ENCODE measurements around the gene ATP5F1D. TPM values are rescaled to one million over a fixed set of nuclear protein-coding genes. Genes with fewer than 3 reads are reported as not detected.

Gene ATP5F1D
- total RNA-seq, 1 donor from 2014 or later = 233 TPM

DNA sequence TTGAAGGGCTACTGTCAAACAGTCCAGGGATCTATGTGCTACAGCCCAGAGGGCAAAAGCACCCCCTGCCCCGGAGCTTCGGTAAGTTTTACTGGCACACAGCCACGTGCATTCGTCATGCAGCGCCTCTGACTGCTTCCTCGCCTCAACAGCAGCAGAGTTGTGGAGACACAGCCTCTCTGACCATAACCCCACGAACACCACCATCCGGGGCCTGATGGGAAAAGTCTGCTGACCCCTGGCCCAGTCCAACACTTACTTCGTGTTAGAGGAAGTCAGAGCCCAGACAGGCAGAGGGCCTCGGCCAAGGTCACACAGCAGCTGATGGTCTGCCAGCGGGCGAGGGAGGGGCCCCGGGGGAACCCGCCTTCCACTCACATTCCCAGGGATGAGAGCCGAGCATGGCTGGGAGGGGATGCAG is 8.9 kb upstream of the ATP5F1D start:
- H3K9me3 Mint-ChIP-seq = no peaks in the 10 kb centered on the region
- no peak overlapping the region for H3K27ac Mint-ChIP-seq
- H3K27me3 Mint-ChIP-seq (ENCODE audit: low read depth) = no peaks in the 10 kb centered on the region
- H3K4me3 Mint-ChIP-seq (ENCODE audit: low read depth) = no peak overlapping the region
- no peak for DNase-seq (ENCODE audit: low spot score)
- H3K36me3 Mint-ChIP-seq (ENCODE audit: low read depth) = no peaks in the 10 kb centered on the region
- no peaks in the 10 kb centered on the region for H3K4me1 Mint-ChIP-seq (ENCODE audit: low read depth)
- intact Hi-C loops (cut with micrococcal nuclease) = no loop called here

DNA sequence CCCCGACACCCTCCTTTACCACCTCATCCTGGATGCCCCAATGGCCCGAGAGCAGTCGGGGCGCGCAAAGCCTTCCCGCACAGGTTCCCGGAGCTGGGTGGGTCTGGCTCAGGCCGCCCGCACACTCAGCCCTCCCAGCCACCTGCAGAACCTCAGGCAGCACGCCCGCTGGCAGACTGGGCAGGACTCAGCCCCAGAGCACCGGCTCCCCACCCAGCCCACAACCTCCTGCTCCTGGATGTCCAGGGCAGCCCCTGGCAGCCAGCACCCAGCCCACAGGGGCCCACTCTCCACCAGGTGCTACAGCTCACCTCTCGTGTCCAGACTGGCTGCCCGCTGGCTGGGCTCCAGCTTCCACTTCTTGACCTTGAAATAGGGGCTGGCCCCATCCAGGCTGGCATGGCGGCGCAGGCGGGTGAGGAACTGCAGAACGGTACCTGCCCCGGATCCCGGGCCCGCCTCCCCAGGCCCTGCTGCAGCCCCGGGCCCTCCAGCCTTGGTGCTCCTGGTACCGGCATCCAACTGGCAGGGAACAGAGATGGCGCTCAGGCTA is 8.4 kb upstream of the ATP5F1D start:
- Mint-ChIP-seq H3K27ac (no peak overlapping the region), H3K27me3 (ENCODE audit: low read depth) (peaks cover under 1% of the 10 kb centered on the region), H3K4me3 (ENCODE audit: low read depth) (no peak overlapping the region), H3K36me3 (ENCODE audit: low read depth) (no peaks in the 10 kb centered on the region), H3K4me1 (ENCODE audit: low read depth) (no peaks in the 10 kb centered on the region), H3K9me3 (no peaks in the 10 kb centered on the region)
- no peak for DNase-seq (ENCODE audit: low spot score)
- intact Hi-C loops (cut with micrococcal nuclease) = no loop called here

DNA sequence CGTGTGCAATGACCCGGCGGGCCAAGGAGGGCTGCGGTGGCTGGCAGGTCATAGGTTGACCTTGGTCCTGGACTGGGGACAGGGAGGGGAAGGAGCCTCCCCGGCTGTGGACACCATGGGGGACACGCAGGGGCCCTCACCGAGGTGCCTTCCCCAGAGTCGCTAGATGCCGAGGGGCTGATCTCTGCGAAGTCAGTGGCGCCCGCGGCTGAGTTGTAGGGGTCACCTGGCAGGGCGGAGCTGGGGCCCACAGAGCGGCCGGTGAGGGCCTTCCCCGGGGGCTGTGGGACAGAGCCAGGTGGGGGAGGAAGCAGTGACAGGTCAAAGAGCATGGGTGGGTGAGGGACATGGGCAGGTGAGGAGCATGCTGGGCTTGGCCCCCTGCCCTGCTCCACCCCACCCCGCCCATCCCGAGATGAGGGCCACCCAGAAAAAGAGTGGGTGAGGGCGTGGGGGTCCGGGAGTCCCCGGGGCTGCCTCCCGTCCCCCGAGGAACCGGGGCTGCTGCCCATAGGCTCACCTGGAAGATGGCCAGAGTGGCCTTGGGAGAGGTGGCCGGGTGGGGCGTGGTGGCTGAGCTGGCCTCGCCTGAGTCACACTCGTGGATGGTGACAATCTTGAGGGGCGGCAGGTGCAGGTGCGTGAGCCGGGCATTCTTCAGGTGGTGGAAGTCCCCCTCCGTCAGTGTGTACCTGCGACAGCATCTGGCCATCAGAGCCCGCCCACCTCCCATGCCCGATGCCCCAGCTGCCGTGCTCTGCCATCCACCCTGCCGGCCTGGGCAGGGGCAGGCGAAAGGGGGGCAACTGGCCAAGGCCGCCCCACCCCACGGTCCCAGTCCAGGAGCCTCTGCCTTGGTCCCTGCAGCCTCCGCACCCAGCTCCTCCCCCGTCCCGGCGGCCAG is 7.2 kb upstream of the ATP5F1D start:
- Mint-ChIP-seq H3K27ac (no peak overlapping the region), H3K9me3 (no peaks in the 10 kb centered on the region), H3K27me3 (ENCODE audit: low read depth) (peaks cover 11% of the 10 kb centered on the region), H3K36me3 (ENCODE audit: low read depth) (no peaks in the 10 kb centered on the region), H3K4me1 (ENCODE audit: low read depth) (peaks cover 10% of the 10 kb centered on the region), H3K4me3 (ENCODE audit: low read depth) (no peak overlapping the region)
- intact Hi-C loops (cut with micrococcal nuclease) = no loop called here
- DNase-seq (ENCODE audit: low spot score) = no peak

DNA sequence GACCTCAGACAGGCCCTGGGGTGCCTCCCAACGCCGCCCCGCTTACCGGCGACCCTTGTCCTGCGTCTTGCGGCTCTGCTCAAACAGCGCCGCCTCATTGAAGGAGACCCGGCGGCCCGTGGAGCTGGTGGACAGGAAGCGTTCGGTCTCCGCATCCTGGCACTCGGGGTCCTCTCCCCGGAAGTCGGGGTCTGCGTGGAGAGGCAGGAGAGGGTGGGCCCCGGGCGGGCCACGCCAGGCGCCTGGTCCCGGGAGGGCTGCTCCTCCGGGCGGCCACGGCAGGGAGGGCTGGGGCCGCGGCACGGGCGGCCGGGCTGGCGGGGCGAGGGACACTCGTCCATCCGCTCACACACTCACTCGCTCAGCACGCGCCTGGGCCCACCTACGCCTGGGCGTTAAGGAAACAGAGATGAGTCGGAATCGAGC is 6.6 kb upstream of the ATP5F1D start:
- no peak overlapping the region for H3K27ac Mint-ChIP-seq
- no peaks in the 10 kb centered on the region for H3K9me3 Mint-ChIP-seq
- peaks cover 12% of the 10 kb centered on the region for H3K4me1 Mint-ChIP-seq (ENCODE audit: low read depth)
- H3K36me3 Mint-ChIP-seq (ENCODE audit: low read depth) = no peaks in the 10 kb centered on the region
- peaks cover 13% of the 10 kb centered on the region for H3K27me3 Mint-ChIP-seq (ENCODE audit: low read depth)
- no peak overlapping the region for H3K4me3 Mint-ChIP-seq (ENCODE audit: low read depth)
- no peak for DNase-seq (ENCODE audit: low spot score)
- intact Hi-C loops (cut with micrococcal nuclease) = no loop called here

DNA sequence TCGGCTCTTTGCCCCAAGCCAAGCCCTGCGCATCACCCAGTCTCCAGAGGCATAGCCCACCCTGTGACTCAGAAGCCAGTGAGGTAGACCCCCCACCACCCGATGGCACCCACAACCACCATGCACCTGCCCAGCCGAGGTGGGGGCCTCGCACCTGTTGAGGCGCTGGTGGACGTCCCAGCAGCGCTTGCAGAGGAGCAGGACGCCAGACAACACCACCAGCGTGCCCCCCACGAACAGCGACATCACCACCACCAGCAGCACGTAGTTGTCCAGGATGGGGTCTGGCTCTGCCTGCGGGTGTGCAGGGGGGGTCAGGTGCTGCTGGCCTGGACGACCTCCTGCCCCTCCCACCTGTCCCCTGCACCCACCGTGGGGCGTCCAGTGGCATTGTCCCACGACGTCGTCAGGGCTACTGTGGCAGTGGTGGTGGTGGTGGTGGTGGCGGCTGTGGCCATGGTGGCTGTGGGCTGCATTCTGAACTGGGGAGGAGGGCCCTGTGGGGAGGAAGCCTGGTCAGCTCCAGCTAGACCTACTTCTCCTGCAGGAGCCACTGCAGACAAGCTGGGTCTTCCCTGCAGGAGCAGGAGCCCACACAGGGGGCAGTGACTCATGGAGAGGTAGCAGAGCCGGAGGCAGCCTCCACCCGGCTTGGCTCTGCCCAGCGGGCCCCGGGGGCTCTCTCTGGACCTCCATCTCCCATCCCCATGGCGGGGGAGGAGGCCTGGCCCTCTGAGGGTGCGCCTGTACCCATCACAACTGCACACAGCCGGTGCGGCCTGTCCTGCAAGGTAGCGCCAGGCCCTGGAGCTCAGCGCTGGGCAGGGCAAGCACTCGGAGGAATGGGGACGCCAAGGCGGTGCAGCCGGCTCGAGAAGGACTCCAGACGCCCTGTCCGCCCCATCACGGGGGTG is 5.7 kb upstream of the ATP5F1D start:
- Mint-ChIP-seq H3K4me1 (ENCODE audit: low read depth) (peaks cover 14% of the 10 kb centered on the region), H3K27me3 (ENCODE audit: low read depth) (peaks cover 13% of the 10 kb centered on the region), H3K4me3 (ENCODE audit: low read depth) (peak overlapping the region; percentile 17), H3K36me3 (ENCODE audit: low read depth) (no peaks in the 10 kb centered on the region), H3K27ac (no peak overlapping the region), H3K9me3 (no peaks in the 10 kb centered on the region)
- intact Hi-C loops (cut with micrococcal nuclease) = no loop called here
- DNase-seq (ENCODE audit: low spot score) = no peak

DNA sequence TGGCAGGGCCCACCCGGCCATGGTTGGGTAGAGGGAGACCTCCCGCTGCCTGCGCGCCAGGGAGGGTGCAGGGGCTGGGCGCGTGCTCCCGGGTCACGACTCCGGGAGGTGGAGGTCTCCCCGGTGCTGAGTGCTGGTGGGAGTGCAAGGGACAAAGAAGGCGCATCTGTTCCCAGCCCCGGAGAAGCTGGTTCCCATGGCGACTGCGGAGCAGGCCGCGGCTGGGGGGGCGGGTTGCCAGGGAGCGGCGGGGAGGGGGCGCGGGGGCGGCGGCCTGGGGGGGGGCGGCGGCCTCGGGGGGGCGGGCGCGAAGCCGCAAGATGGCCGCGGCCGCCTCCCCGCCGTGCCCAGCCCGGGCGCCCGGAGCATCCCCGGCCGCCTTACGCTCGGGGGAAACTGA is 5.0 kb upstream of the ATP5F1D start:
- no peaks in the 10 kb centered on the region for H3K36me3 Mint-ChIP-seq (ENCODE audit: low read depth)
- H3K4me3 Mint-ChIP-seq (ENCODE audit: low read depth) = peak overlapping the region; percentile 17
- DNase-seq (ENCODE audit: low spot score) = no peak
- peaks cover 20% of the 10 kb centered on the region for H3K4me1 Mint-ChIP-seq (ENCODE audit: low read depth)
- intact Hi-C loops (cut with micrococcal nuclease) = no loop called here
- H3K27me3 Mint-ChIP-seq (ENCODE audit: low read depth) = peaks cover 13% of the 10 kb centered on the region
- H3K9me3 Mint-ChIP-seq = no peaks in the 10 kb centered on the region
- H3K27ac Mint-ChIP-seq = no peak overlapping the region

DNA sequence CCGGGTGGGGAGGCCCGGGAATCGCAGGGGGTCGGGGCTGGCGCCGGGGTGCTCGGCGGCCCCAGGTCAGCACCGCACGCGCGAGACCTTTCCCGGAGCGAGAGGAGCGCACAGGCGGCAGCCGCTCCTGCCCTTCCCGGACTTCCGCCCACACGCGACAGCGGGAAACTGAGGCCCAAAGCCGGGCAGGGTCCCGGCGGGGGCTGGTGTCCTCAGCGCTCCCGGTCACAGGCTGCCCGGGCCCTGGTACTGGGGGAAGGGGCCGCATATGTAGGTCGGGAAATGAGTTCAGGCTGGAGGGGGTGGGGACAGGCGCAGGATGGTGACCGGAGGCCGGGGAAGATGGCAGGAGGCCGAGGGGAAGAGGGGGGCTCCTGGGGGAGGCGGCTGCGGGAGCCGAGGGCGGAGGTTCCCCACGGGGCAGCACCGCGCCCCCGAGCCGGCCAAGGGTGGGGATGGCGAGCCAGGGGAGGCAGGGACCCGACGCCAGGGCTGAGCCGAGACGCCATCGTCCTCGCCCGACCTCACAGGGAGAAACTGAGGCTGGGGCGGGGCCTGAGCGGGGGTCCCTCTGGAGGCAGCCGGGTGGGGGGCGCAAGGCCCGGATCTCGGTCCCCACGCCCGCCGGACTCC is 4.4 kb upstream of the ATP5F1D start:
- Mint-ChIP-seq H3K27me3 (ENCODE audit: low read depth) (peaks cover 13% of the 10 kb centered on the region), H3K9me3 (no peaks in the 10 kb centered on the region), H3K36me3 (ENCODE audit: low read depth) (no peaks in the 10 kb centered on the region), H3K4me3 (ENCODE audit: low read depth) (peak overlapping the region; percentile 52), H3K27ac (no peak overlapping the region), H3K4me1 (ENCODE audit: low read depth) (peaks cover 20% of the 10 kb centered on the region)
- no peak for DNase-seq (ENCODE audit: low spot score)
- intact Hi-C loops (cut with micrococcal nuclease) = no loop called here

DNA sequence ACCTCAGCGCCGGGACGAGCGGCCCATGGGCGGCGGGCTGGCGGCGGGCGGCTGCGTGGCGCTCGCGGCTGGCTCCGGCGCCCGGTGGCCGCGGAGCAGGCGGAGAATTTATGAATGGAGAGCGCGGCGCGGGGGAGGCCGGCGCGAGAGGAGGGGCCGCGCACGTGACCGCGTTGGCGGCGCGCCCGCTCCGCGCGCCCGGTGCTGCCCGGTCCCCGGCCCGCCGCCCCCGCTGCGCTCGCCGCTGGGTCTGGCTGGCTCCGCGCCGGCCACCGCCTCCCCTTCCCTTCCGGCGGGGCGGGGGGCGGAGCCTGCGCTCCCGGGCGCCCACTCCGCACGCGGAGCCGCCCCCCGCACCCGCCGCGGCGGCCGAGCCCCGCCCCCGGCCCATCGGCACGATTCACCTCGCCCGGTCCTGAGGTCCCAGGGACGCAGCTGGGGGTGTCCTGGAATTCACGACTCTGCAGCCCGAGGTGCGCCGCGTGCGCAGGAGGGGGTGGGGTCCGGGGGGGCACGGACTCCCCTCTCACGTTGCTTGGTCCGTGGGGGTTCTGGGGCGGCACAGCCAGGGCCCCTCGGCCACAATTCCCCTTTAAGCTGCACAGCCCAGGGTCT is 3.7 kb upstream of the ATP5F1D start, which contains the start of gene CBARP:
Gene CBARP, minus strand, starts transcription at position 252 of the 615 bp plus-strand sequence. CDS start 1,905 bp downstream, outside the sequence.
- intact Hi-C loops (cut with micrococcal nuclease) = no loop called here
- H3K4me1 Mint-ChIP-seq (ENCODE audit: low read depth) = peaks cover 20% of the 10 kb centered on the region
- DNase-seq (ENCODE audit: low spot score) = no peak
- peaks cover 13% of the 10 kb centered on the region for H3K27me3 Mint-ChIP-seq (ENCODE audit: low read depth)
- H3K36me3 Mint-ChIP-seq (ENCODE audit: low read depth) = no peaks in the 10 kb centered on the region
- H3K27ac Mint-ChIP-seq = peak within 1 kb of the TSS; percentile 69
- peak within 1 kb of the TSS; percentile 70 for H3K4me3 Mint-ChIP-seq (ENCODE audit: low read depth)
- no peaks in the 10 kb centered on the region for H3K9me3 Mint-ChIP-seq

DNA sequence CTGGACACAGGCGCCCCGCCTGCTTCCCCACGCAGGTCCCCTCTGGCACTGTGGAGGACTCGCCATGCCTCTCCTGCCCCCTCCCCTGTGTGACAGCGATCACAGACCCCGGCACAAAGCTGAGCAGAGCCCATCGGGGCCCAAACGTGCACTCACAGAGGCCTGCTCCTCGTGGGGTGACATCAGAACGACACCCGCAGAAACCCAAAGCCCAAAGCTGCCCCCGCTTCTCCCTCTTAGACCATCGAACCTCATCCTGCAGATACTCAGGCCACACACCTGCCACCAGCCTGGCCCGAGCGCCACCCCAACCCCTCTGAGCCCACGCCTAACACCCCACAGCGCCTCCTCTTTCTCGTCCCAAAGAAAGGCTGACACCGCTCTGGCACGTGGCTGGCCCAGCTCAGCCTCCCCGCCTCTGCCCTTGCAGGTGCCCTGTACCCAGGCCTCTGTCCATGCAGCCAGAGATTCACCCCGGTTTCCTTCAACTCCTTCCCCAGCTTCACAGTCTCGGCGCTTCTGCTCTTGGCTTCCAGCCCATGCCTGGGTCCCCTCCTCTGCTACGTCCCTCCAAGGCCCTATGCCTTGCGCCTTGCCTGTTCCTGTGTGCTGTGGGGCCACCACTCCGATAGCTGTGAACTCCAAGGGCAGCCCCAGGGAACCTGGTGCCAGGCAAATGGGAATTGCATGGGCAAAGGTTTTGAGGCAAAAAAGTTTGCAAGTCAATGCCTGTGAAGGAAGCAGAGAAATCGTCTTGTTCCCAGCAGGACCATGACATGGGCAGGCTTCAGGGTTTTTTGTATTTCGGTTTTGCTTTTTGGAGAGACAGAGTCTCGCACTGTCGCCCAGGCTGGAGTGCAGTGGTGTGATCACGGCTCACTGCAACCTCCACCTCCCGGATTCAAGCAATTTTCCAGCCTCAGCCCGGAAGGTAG is 2.9 kb upstream of the ATP5F1D start:
- intact Hi-C loops (cut with micrococcal nuclease) = no loop called here
- peak overlapping the region; percentile 69 for H3K27ac Mint-ChIP-seq
- peaks cover 20% of the 10 kb centered on the region for H3K4me1 Mint-ChIP-seq (ENCODE audit: low read depth)
- no peaks in the 10 kb centered on the region for H3K9me3 Mint-ChIP-seq
- H3K4me3 Mint-ChIP-seq (ENCODE audit: low read depth) = peak overlapping the region; percentile 70
- peaks cover 13% of the 10 kb centered on the region for H3K27me3 Mint-ChIP-seq (ENCODE audit: low read depth)
- no peak for DNase-seq (ENCODE audit: low spot score)
- no peaks in the 10 kb centered on the region for H3K36me3 Mint-ChIP-seq (ENCODE audit: low read depth)

DNA sequence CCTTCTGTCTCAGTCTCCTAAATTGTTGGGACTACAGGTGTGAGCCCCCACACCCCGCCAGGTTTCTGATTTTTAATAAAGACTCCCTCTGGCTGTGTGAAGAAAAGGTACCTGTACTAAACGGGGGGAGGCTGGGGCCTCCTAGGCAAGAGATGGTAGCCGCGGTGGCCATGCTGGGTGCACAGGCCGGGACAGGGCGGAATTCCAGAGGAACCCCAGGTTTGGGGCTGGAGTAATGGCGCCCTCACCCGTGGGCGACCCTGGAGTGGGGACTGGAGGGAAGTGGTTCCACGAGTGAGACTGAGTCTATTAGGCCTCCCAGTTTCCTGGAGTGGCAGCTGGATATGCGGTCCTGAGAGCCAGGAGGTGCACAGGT is 2.1 kb upstream of the ATP5F1D start:
- Mint-ChIP-seq H3K36me3 (ENCODE audit: low read depth) (peaks cover under 1% of the 10 kb centered on the region), H3K4me3 (ENCODE audit: low read depth) (peak overlapping the region; percentile 54), H3K4me1 (ENCODE audit: low read depth) (peaks cover 20% of the 10 kb centered on the region)

More for the DNA sequence above, 2.1 kb upstream of the ATP5F1D start:
- intact Hi-C loops (cut with micrococcal nuclease) = no loop called here
- H3K27ac Mint-ChIP-seq = peak overlapping the region; percentile 16
- H3K9me3 Mint-ChIP-seq = no peaks in the 10 kb centered on the region
- no peak for DNase-seq (ENCODE audit: low spot score)
- H3K27me3 Mint-ChIP-seq (ENCODE audit: low read depth) = peaks cover 13% of the 10 kb centered on the region
